Measurements from ENCODE around the gene DUSP2. TPM values are rescaled to one million over a fixed set of nuclear protein-coding genes. Genes with fewer than 3 reads are reported as not detected.

The DUSP2 gene
- total RNA-seq, 4 donors from 2014 or later, result 2.6 to 10.2 (median 7.9) TPM

DNA sequence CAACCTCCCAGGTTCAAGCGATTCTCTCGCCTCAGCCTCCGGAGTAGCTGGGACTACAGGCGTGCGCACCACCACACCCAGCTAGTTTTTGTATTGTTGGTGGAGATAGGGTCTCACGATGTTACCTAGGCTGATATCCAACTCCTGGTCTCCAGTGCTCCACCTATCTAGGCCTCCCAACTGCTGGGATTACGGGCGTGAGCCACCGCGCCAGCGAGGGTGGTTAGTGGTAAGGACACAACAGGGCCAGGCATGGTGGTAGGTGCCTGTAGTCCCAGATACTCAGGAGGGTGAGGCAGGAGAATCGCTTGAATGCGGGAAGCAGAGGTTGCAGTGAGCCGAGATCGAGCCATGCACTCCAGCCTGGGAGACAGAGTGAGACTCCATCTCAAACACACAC lies 26.6 kb upstream of the DUSP2 start:
- TF ChIP-seq, protein P1, sequence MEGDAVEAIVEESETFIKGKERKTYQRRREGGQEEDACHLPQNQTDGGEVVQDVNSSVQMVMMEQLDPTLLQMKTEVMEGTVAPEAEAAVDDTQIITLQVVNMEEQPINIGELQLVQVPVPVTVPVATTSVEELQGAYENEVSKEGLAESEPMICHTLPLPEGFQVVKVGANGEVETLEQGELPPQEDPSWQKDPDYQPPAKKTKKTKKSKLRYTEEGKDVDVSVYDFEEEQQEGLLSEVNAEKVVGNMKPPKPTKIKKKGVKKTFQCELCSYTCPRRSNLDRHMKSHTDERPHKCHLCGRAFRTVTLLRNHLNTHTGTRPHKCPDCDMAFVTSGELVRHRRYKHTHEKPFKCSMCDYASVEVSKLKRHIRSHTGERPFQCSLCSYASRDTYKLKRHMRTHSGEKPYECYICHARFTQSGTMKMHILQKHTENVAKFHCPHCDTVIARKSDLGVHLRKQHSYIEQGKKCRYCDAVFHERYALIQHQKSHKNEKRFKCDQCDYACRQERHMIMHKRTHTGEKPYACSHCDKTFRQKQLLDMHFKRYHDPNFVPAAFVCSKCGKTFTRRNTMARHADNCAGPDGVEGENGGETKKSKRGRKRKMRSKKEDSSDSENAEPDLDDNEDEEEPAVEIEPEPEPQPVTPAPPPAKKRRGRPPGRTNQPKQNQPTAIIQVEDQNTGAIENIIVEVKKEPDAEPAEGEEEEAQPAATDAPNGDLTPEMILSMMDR (IDR thresholded peaks at IDR 0.05; ENCODE audit: low read depth), result no peak

DNA sequence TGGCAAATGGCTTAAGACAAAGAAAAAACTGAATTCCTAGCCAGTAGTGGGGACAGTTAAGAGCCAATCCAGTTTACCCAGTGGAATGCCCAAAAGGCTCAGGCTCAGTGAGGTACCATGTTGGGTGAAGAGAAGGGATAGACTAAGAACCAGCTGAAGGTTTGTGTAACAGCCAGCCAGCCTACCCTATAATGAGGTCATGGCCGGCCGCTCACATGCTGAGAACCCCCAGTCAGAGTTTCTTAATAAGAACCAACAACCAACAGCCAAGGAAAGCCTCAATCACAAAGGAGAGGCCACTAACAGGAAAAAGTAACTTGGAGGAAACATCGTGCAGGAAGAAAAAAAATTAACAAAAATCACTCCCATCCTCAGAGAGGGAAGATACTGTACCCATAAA lies 25.4 kb upstream of the DUSP2 start:
- TF ChIP-seq, protein P1 (IDR thresholded peaks at IDR 0.05; ENCODE audit: low read depth), result no peak

GRCh38 chr2:96169868-96170507 lies 24.7 kb upstream of the DUSP2 start:
- TF ChIP-seq, protein P1 (IDR thresholded peaks at IDR 0.05; ENCODE audit: low read depth), result no peak

DNA sequence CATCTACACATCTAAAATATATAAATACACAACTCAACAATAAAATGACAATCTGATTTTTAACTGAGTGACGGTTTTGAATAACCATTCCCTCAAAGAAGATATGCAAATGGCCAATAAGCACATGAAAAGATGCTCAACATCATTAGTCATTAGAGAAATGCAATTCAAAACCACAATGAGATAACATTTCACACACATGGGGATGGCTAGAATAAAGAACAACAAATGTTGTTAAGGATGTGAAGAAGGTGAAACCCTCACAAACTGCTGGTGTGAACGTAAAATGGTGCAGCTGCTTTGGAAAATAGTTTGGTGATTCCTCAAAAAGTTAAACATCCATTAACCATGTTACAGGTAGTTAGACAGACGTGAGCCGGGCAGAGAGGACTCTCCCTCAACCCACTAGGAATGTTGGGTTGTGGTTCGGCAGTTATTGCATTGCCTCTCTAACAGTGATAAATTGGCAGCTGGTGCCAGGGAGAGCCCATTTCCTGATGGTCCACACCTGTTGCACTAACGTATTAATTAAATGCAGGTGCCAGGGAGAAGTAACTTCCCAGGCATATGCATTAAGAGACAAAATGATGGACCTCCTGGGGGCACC lies 22.3 kb upstream of the DUSP2 start:
- TF ChIP-seq, protein P1 (IDR thresholded peaks at IDR 0.05; ENCODE audit: low read depth), result no peak

- TF ChIP-seq, protein P1 (IDR thresholded peaks at IDR 0.05; ENCODE audit: low read depth), result no peak
Measured at GRCh38 chr2:96164459-96165184, 19.4 kb upstream of the DUSP2 start.

DNA sequence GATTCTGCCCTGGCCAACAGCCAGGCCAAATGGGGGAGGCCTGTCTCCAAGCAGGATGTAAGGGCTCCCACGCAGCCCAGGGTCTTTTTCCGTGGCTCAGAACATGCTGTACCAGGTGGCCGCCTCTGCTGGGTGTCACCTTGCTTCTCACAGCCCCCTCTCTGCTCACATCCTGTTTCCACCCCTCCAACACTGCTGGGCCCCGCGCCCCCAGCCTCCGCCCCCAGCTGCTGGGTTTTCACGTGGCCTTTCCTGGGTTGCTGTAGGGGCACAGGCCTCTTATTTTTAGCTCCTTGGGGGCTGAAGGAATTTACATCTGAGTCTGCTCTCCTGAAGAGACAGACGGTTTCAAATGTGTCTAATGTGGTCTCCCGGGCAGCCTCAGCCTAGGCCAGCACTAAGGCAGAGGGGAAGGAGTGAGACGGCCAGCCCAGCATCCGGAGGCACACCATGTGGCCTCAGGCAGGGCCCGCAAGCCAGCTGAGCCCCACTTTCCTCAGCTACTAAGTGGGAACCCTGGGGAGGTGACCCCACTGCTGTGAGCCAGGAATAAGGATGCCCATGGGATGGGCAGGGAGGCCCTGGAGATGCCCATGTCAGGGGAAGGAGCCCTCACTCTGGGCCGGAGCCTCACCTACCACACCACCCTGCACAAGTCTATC lies 18.7 kb upstream of the DUSP2 start:
- TF ChIP-seq, protein P1 (IDR thresholded peaks at IDR 0.05; ENCODE audit: low read depth), result no peak

DNA sequence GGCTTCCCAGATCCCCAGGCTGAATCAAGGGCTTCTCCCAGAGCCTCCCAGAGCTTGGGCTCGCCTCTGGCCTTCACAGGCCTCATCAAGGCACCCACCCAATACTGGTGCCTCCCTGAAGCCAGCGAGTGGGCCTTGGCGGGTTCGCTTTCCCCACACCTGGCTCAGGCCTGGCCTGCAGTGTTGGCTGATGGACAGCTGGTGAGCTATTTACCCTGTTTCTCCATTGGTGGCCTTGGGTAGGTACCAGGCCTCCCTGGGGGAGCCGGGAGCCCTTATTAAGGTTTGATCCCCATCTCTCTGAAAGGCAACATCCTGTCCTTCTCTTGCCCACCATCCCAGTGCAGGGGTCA lies 18.2 kb upstream of the DUSP2 start:
- TF ChIP-seq, protein P1 (IDR thresholded peaks at IDR 0.05; ENCODE audit: low read depth), result no peak

Data from subcutaneous adipose tissue (tissue), 4 donors.